H1 (cell line): ENCODE data around the gene CLEC14A. TPM values are rescaled to one million over a fixed set of nuclear protein-coding genes. Genes with fewer than 3 reads are reported as not detected.

Experiments
- ATF2 ChIP-seq: IDR thresholded peaks from 2 replicates; pipeline ENCODE4 v1.6.1; 2012; ENCODE audit warnings: low read length, inconsistent platforms
- BRCA1 ChIP-seq: IDR thresholded peaks from 2 replicates; pipeline ENCODE4 v1.6.1; 2012; ENCODE audit warnings: low read depth, low read length, improper control_type of control experiment
- E2F6 ChIP-seq: IDR thresholded peaks from 2 replicates; pipeline ENCODE4 v1.6.1; 2012; ENCODE audit warnings: inconsistent platforms
- HDAC6 ChIP-seq: IDR thresholded peaks from one replicate; pipeline ENCODE4 v1.7.1; 2012; ENCODE audit warnings: low read depth, mild to moderate bottlenecking, inconsistent platforms, low read length, moderate library complexity
- JUN ChIP-seq: IDR thresholded peaks from 2 replicates; pipeline ENCODE4 v1.6.1; 2011; ENCODE audit warnings: low read depth, mild to moderate bottlenecking, improper control_type of control experiment, low read length
- JUND ChIP-seq: IDR thresholded peaks from 2 replicates; pipeline ENCODE4 v1.6.1; 2011; ENCODE audit warnings: mild to moderate bottlenecking, improper control_type of control experiment, low read length
- KDM4A ChIP-seq: IDR thresholded peaks from one replicate; pipeline ENCODE4 v1.7.1; 2012; ENCODE audit warnings: low read depth, mild to moderate bottlenecking, moderate library complexity, low read length, inconsistent platforms; ENCODE audit not compliant: severe bottlenecking
- KDM5A ChIP-seq: fragments of 200-600 bp; IDR thresholded peaks from 2 replicates; pipeline ENCODE4 v1.7.1; 2012; ENCODE audit warnings: mild to moderate bottlenecking, low read length, inconsistent platforms, mixed read lengths
- MAFK ChIP-seq: IDR thresholded peaks from 2 replicates; pipeline ENCODE4 v1.6.1; 2012; ENCODE audit warnings: low read depth, mild to moderate bottlenecking, improper control_type of control experiment, low read length
- POLR2A ChIP-seq, 2 experiments: IDR thresholded peaks; 1 replicate in 1 of 2; 2 replicates in 1 of 2; pipeline ENCODE4 v1.6.1; 2011; ENCODE audit warnings: low read depth in 2 of 2, low read length in 2 of 2, mild to moderate bottlenecking in 2 of 2; ENCODE audit errors: control extremely low read depth in 1 of 2
- RAD21 ChIP-seq, 2 experiments: IDR thresholded peaks in 1 of 2; conservative IDR thresholded peaks in 1 of 2; 2 replicates each; pipeline ENCODE4 v1.6.1; 2011; ENCODE audit warnings: low read depth in 2 of 2, low read length in 2 of 2, improper control_type of control experiment in 1 of 2, inconsistent platforms in 1 of 2, mild to moderate bottlenecking in 1 of 2, moderate library complexity in 1 of 2
- SIRT6 ChIP-seq: IDR thresholded peaks from one replicate; pipeline ENCODE4 v1.7.1; 2012; ENCODE audit warnings: low read length, inconsistent platforms
- TAF1 ChIP-seq: IDR thresholded peaks from 2 replicates; pipeline ENCODE4 v1.6.1; 2011; ENCODE audit warnings: mild to moderate bottlenecking, low read depth, low read length
- TAF7 ChIP-seq: optimal IDR thresholded peaks from 2 replicates; pipeline ENCODE3; 2011; ENCODE audit warnings: low read depth, mild to moderate bottlenecking, inconsistent platforms, low read length, moderate library complexity, borderline replicate concordance
- TBP ChIP-seq: IDR thresholded peaks from 2 replicates; pipeline ENCODE4 v1.6.1; 2011; ENCODE audit warnings: low read depth, low read length, improper control_type of control experiment
- USF2 ChIP-seq: IDR thresholded peaks from 2 replicates; pipeline ENCODE4 v1.6.1; 2011; ENCODE audit warnings: low read length, improper control_type of control experiment
- polyA plus RNA-seq, 7 experiments: library from polyadenylated mRNA; depleted of rRNA in 3 of 7; stranded (reverse) in 5 of 7; unstranded in 2 of 7; fragments of >200 nt in 5 of 7; fragments of 200-250 nt in 2 of 7; gene quantifications; 1 replicate in 5 of 7; 2 replicates in 1 of 7; 4 replicates in 1 of 7; pipeline versions ENCODE4 v1.2.1 to v1.2.3, GENCODE V29; 2011 to 2013; ENCODE audit warnings: missing spikeins in 2 of 7, mixed read lengths in 2 of 7
- total RNA-seq: library from RNA; stranded (reverse); fragmentation: NEBNext Ultra II Directional; extraction: Animal tissue kit (Norgen Biotek cat#: 25700); gene quantifications from 2 replicates; pipeline ENCODE4 v1.2.1, GENCODE V29; 2021

The CLEC14A gene
- total and polyA plus RNA-seq, 2 of the 8 experiments (the other 6 are each of a cell fraction or from before 2014, with no cell fraction given): 0.09 to 0.13 TPM

- TF ChIP-seq HDAC6: no peak
- TF ChIP-seq TAF7: no peak
- peak; percentile 80 to 88 for TF ChIP-seq POLR2A (IDR thresholded peaks at IDR 0.05; ENCODE audit: control extremely low read depth in 1 of 2, low read depth in 2 of 2, low read length in 2 of 2)
- TF ChIP-seq JUN: no peak
- TF ChIP-seq ATF2: no peak; the same call in none of the 2 replicates
- TF ChIP-seq KDM4A: peak; percentile 0
- no peak for TF ChIP-seq RAD21 (IDR thresholded peaks at IDR 0.05 in 1 of 2, conservative IDR thresholded peaks at IDR 0.05 in 1 of 2; ENCODE audit: low read depth in 2 of 2, low read length in 2 of 2)
- peak; percentile 38; the same call in 1 of the 2 replicates for TF ChIP-seq E2F6
- no peak for TF ChIP-seq MAFK
- TF ChIP-seq USF2: peak; percentile 79
- no peak for TF ChIP-seq BRCA1
- TF ChIP-seq TAF1: 0 out of 2 replicates have a peak, but pooled peaks have one; percentile 23
- no peak for TF ChIP-seq JUND
- no peak for TF ChIP-seq KDM5A
- no peak for TF ChIP-seq TBP
- no peak for TF ChIP-seq SIRT6
Observed at GRCh38 chr14:38207736-38208617, 47.9 kb downstream of the CLEC14A start, which contains the start of gene SSTR1 (continued).
